A549 (cell line): ENCODE results near the gene ZNF320.
"Not testable (repeated sequence)": the region's sequence is repeated elsewhere in the genome, so short reads cannot be mapped to it uniquely, and the experiment has no call there.

ENCODE experiments used
- CTCF ChIP-seq: fragments of >200 bp; sonication (Bioruptor Twin); formaldehyde crosslinking; IDR thresholded peaks from 3 replicates; pipeline ENCODE4 v1.5.1; 2016
- ELK1 ChIP-seq: fragments of 150-350 bp; IDR thresholded peaks from 2 replicates; pipeline ENCODE4 v1.6.1; 2014; ENCODE audit warnings: low read depth, mild to moderate bottlenecking, low read length
- EP300 ChIP-seq, 2 experiments: fragments of >200 bp; sonication (Bioruptor Twin); formaldehyde crosslinking; IDR thresholded peaks; 2 replicates in 1 of 2; 3 replicates in 1 of 2; pipeline ENCODE4 v1.6.1; 2016 to 2017
- KDM1A ChIP-seq: fragments of 200-600 bp; sonication (generic); IDR thresholded peaks from 2 replicates; pipeline ENCODE4 v1.6.1; 2016; ENCODE audit warnings: low read depth, mild to moderate bottlenecking
- POLR2A ChIP-seq: IDR thresholded peaks from 2 replicates; pipeline ENCODE4 v1.6.1; 2012; ENCODE audit warnings: mild to moderate bottlenecking, low read length

GRCh38 chr19:52856540-52857377 lies 40.7 kb downstream of the ZNF320 start:
- not testable (repeated sequence) for TF ChIP-seq EP300 (IDR thresholded peaks at IDR 0.05); KDM1A; ELK1; POLR2A; CTCF
